ENCODE data around the gene SPRTN.

DNA sequence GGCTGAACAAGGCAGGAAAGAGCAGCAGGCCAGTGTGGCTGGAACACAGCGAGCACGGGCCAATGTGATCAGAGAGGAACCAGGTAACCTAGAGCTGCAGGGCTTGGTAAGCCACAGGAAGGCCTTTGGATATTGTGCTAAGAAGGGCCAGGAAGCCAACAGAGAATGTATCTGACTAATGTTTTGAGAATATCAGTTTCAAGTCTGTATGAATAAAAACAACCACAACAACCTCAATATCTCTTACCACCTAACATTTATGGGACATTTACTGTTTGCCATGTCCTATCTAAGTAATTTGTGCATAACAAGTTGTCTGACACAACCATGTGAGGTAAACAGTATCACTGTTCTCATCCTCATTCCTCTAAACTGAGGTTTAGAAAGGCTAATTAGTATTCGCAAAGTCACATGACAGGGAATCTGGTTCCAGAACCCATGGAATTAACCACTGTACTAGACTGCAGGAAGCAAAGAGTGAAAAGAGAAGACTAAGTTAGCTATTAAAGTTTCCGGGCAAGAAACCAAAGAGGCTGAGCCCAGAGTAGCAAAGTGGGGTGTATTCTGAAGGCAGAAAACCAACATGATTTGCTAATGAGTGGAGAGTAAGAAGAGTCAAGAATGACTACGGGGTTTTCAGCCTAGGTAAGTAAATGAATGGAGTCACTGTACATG, 38.9 kb downstream of the SPRTN start:
- TF ChIP-seq, protein P1, sequence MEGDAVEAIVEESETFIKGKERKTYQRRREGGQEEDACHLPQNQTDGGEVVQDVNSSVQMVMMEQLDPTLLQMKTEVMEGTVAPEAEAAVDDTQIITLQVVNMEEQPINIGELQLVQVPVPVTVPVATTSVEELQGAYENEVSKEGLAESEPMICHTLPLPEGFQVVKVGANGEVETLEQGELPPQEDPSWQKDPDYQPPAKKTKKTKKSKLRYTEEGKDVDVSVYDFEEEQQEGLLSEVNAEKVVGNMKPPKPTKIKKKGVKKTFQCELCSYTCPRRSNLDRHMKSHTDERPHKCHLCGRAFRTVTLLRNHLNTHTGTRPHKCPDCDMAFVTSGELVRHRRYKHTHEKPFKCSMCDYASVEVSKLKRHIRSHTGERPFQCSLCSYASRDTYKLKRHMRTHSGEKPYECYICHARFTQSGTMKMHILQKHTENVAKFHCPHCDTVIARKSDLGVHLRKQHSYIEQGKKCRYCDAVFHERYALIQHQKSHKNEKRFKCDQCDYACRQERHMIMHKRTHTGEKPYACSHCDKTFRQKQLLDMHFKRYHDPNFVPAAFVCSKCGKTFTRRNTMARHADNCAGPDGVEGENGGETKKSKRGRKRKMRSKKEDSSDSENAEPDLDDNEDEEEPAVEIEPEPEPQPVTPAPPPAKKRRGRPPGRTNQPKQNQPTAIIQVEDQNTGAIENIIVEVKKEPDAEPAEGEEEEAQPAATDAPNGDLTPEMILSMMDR (IDR thresholded peaks at IDR 0.05) = no peak
- TF ChIP-seq POLR2AphosphoS5 (IDR thresholded peaks at IDR 0.05) (no peak), EP300 (IDR thresholded peaks at IDR 0.05) (no peak), POLR2A (IDR thresholded peaks at IDR 0.05) (no peak)

Measured in stomach (tissue), 4 donors.